ENCODE data around the gene SCRN1. TPM values are rescaled to one million over a fixed set of nuclear protein-coding genes. Genes with fewer than 3 reads are reported as not detected.
A peak's percentile ranks its signal among the peaks of the same experiment; 100 is the strongest.

Gene SCRN1
- total and polyA plus RNA-seq, 2 of the 13 experiments (the other 11 are each of a cell fraction or from before 2014, with no cell fraction given), result 43.2 to 49.8 TPM

GRCh38 chr7:30022991-30023390, 33.4 kb upstream of the SCRN1 start:
- in situ Hi-C loops (cut with HindIII; ENCODE audit: extremely low pct_ligation_motif_present, low pct_unique_long_range_greater_than_20kb) (no loop called here), intact Hi-C loops (cut with micrococcal nuclease; ENCODE audit: unreplicated experiment) (no loop called here)
- CTCF ChIA-PET (ENCODE audit: low intra/inter-chr PET ratio, low total read pairs), result no interaction called here
- no peak overlapping the region for H3K27ac ChIP-seq (ENCODE audit: extremely low read length, insufficient read depth, low read length)
- H4K20me1 ChIP-seq (ENCODE audit: insufficient read depth, low read length), result no peaks in the 10 kb centered on the region
- ATAC-seq, result no peak
- DNase-seq (ENCODE audit: low spot score), result no peak
- no peaks in the 10 kb centered on the region; a peak in 1 of 5 replicates for H3K27me3 ChIP-seq (ENCODE audit: control insufficient read depth in 1 of 2, insufficient read depth in 2 of 2, low read length in 2 of 2)
- H3K4me2 ChIP-seq (ENCODE audit: low read depth, low read length), result peak overlapping the region; percentile 78
- FAIRE-seq, result no peak
- peaks cover 0 to 24% of the 10 kb centered on the region in 2 experiments; a peak in 3 of 5 replicates for H3K36me3 ChIP-seq (replicated peaks in 1 of 2; ENCODE audit: control insufficient read depth in 1 of 2, insufficient read depth in 2 of 2, low read length in 2 of 2)
- POLR2A ChIA-PET, result no interaction called here
- peaks cover 44% of the 10 kb centered on the region for H3K79me2 ChIP-seq (ENCODE audit: insufficient read depth, low read length)
- no peak overlapping the region; a peak in 1 of 6 replicates for H3K4me3 ChIP-seq (replicated peaks in 1 of 3; ENCODE audit: insufficient read depth in 1 of 3, low read depth in 2 of 3, low read length in 3 of 3)
- H2AFZ ChIP-seq (ENCODE audit: low read length), result no peak overlapping the region
- no peaks in the 10 kb centered on the region for H3K9me3 ChIP-seq (ENCODE audit: low read length)
- H3K4me1 ChIP-seq (ENCODE audit: insufficient read depth, low read length), result peaks cover 33% of the 10 kb centered on the region
- no peak for TF ChIP-seq PHF20 (CRISPR knock-in tag; IDR thresholded peaks at IDR 0.05)
- peak; percentile 70 for TF ChIP-seq HNF4A (CRISPR knock-in tag; IDR thresholded peaks at IDR 0.05)
- TF ChIP-seq MBNL3 (CRISPR knock-in tag; conservative IDR thresholded peaks at IDR 0.05), result no peak
- TF ChIP-seq, protein P1, sequence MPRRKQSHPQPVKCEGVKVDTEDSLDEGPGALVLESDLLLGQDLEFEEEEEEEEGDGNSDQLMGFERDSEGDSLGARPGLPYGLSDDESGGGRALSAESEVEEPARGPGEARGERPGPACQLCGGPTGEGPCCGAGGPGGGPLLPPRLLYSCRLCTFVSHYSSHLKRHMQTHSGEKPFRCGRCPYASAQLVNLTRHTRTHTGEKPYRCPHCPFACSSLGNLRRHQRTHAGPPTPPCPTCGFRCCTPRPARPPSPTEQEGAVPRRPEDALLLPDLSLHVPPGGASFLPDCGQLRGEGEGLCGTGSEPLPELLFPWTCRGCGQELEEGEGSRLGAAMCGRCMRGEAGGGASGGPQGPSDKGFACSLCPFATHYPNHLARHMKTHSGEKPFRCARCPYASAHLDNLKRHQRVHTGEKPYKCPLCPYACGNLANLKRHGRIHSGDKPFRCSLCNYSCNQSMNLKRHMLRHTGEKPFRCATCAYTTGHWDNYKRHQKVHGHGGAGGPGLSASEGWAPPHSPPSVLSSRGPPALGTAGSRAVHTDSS (CRISPR knock-in tag; conservative IDR thresholded peaks at IDR 0.05), result no peak
- TF ChIP-seq ZNF407 (CRISPR knock-in tag; IDR thresholded peaks at IDR 0.05; ENCODE audit: not compliant biosample characterization), result no peak
- no peak for TF ChIP-seq WIZ (CRISPR knock-in tag; IDR thresholded peaks at IDR 0.05)
- peak; percentile 83 for TF ChIP-seq NCOR1 (IDR thresholded peaks at IDR 0.05; ENCODE audit: borderline replicate concordance, low read length)
- no peak for TF ChIP-seq ZFAT (CRISPR knock-in tag; conservative IDR thresholded peaks at IDR 0.05)
- peak; percentile 71; the same call in 1 of the 2 replicates for TF ChIP-seq ZMYM2 (CRISPR knock-in tag; IDR thresholded peaks at IDR 0.05)
- no peak for TF ChIP-seq PHF5A (CRISPR knock-in tag; IDR thresholded peaks at IDR 0.05; ENCODE audit: low read depth, unreplicated experiment)
- TF ChIP-seq NPAS2 (CRISPR knock-in tag; IDR thresholded peaks at IDR 0.05; ENCODE audit: borderline replicate concordance), result no peak
- TF ChIP-seq ZNF629 (CRISPR knock-in tag; conservative IDR thresholded peaks at IDR 0.05), result peak; percentile 92
- peak; percentile 58; the same call in 1 of the 2 replicates for TF ChIP-seq RCOR2 (CRISPR knock-in tag; IDR thresholded peaks at IDR 0.05)
- H3K9ac ChIP-seq (ENCODE audit: insufficient read depth, low read depth, low read length), result no peak overlapping the region
- BruUV-seq (replicated peaks), result no TSS peak

All from HepG2 (cell line).